ENCODE results near the gene GJA3.
"Not testable (repeated sequence)": the region's sequence is repeated elsewhere in the genome, so short reads cannot be mapped to it uniquely, and the experiment has no call there.

The GJA3 gene

GRCh38 chr13:20182231-20182846 lies 21.5 kb upstream of the GJA3 start:
- no peak for DNase-seq (ENCODE audit: low read depth)

GRCh38 chr13:20181188-20181587 lies 20.3 kb upstream of the GJA3 start:
- no peak for DNase-seq (ENCODE audit: low read depth)

- DNase-seq (ENCODE audit: low read depth) = no peak
Measured at GRCh38 chr13:20178156-20178555, 17.3 kb upstream of the GJA3 start.

- no peak for DNase-seq (ENCODE audit: low read depth)
Measured at GRCh38 chr13:20177049-20177831, 16.4 kb upstream of the GJA3 start.

GRCh38 chr13:20175907-20176652 lies 15.2 kb upstream of the GJA3 start:
- DNase-seq (ENCODE audit: low read depth) = no peak

- DNase-seq (ENCODE audit: low read depth) = no peak
Measured at GRCh38 chr13:20175406-20175794, 14.5 kb upstream of the GJA3 start.

GRCh38 chr13:20174656-20175405 lies 14.0 kb upstream of the GJA3 start:
- DNase-seq (ENCODE audit: low read depth) = peak; percentile 63

GRCh38 chr13:20173116-20173746 lies 12.4 kb upstream of the GJA3 start:
- no peak for DNase-seq (ENCODE audit: low read depth)

- DNase-seq (ENCODE audit: low read depth) = no peak
Measured at GRCh38 chr13:20171364-20171763, 10.5 kb upstream of the GJA3 start.

- no peak for DNase-seq (ENCODE audit: low read depth)
Measured at GRCh38 chr13:20170921-20171320, 10.1 kb upstream of the GJA3 start.

GRCh38 chr13:20168396-20168795 lies 7.5 kb upstream of the GJA3 start:
- no peak for DNase-seq (ENCODE audit: low read depth)

- DNase-seq (ENCODE audit: low read depth) = no peak
Measured at GRCh38 chr13:20165417-20166257, 4.8 kb upstream of the GJA3 start.

- DNase-seq (ENCODE audit: low read depth) = no peak
Measured at GRCh38 chr13:20161951-20162300, 1.1 kb upstream of the GJA3 start.

- peak; percentile 24 for DNase-seq (ENCODE audit: low read depth)
Measured at GRCh38 chr13:20161275-20161950, 561 bp upstream of the GJA3 start.

GRCh38 chr13:20159646-20160305 lies 1.1 kb downstream of the GJA3 start:
- DNase-seq (ENCODE audit: low read depth) = no peak

- DNase-seq (ENCODE audit: low read depth) = no peak
Measured at GRCh38 chr13:20157151-20157796, 3.6 kb downstream of the GJA3 start.

GRCh38 chr13:20156702-20157101 lies 4.2 kb downstream of the GJA3 start:
- DNase-seq (ENCODE audit: low read depth) = no peak

- not testable (repeated sequence) for DNase-seq (ENCODE audit: low read depth)
Measured at GRCh38 chr13:20153290-20153689, 7.6 kb downstream of the GJA3 start.

- DNase-seq (ENCODE audit: low read depth) = no peak
Measured at GRCh38 chr13:20151612-20152011, 9.2 kb downstream of the GJA3 start.
